Gastroesophageal sphincter (tissue), 4 donors: ENCODE data around the gene ELMO3. TPM values are rescaled to one million over a fixed set of nuclear protein-coding genes. Genes with fewer than 3 reads are reported as not detected.

Experiments
- ATAC-seq: fragments of 150-250 bp; one replicate; pipeline ENCODE4 v1.9.1; 2016; ENCODE audit warnings: mild to moderate bottlenecking, moderate library complexity
- H3K27ac ChIP-seq, 4 donors: fragments of 200-600 bp; sonication (generic) in 3 of 4; 1 replicate in 3 of 4; 2 replicates in 1 of 4; pipeline ENCODE4 v1.5.1; 2016 to 2019
- H3K27me3 ChIP-seq: fragments of 200-600 bp; sonication (generic); one replicate; pipeline ENCODE4 v1.5.1; 2019
- H3K36me3 ChIP-seq, 2 donors: fragments of 200-600 bp; sonication (generic); one replicate each; pipeline ENCODE4 v1.5.1; 2019; ENCODE audit warnings: control low read depth in 1 of 2
- H3K4me1 ChIP-seq, 3 donors: fragments of 200-600 bp; sonication (generic); 1 replicate in 2 of 3; 2 replicates in 1 of 3; pipeline ENCODE4 v1.5.1; 2016 to 2019; ENCODE audit warnings: control low read depth in 2 of 3
- H3K4me3 ChIP-seq, 2 donors: fragments of 200-600 bp; sonication (generic); one replicate each; pipeline ENCODE4 v1.5.1; 2019; ENCODE audit warnings: mild to moderate bottlenecking in 1 of 2, moderate library complexity in 1 of 2
- H3K9me3 ChIP-seq, 3 donors: fragments of 200-600 bp; sonication (generic); one replicate each; pipeline ENCODE4 v1.5.1; 2017 to 2019; ENCODE audit warnings: control low read depth in 2 of 3
- CTCF ChIP-seq, 4 experiments: fragments of 200-600 bp in 2 of 4; fragments of 450-650 bp in 2 of 4; sonication (generic) in 1 of 4; IDR thresholded peaks; one replicate each; pipeline ENCODE4 v1.5.1; 2017 to 2019; ENCODE audit warnings: antibody characterized with exemption in 4 of 4, mild to moderate bottlenecking in 2 of 4, moderate library complexity in 2 of 4
- EP300 ChIP-seq: sonication (generic); formaldehyde crosslinking; IDR thresholded peaks from one replicate; pipeline ENCODE4 v1.6.1; 2017; ENCODE audit warnings: antibody characterized with exemption, mild to moderate bottlenecking
- POLR2A ChIP-seq, 2 donors: fragments of 450-650 bp; IDR thresholded peaks; one replicate each; pipeline ENCODE4 v1.6.1; 2017; ENCODE audit warnings: antibody characterized with exemption in 2 of 2, mild to moderate bottlenecking in 2 of 2, moderate library complexity in 1 of 2
- POLR2AphosphoS5 ChIP-seq: sonication (generic); formaldehyde crosslinking; IDR thresholded peaks from one replicate; pipeline ENCODE4 v1.6.1; 2017; ENCODE audit warnings: antibody characterized with exemption
- WGBS, 2 donors: methylation state at CpG; one replicate each; pipeline ENCODE4 v1.1.5; 2018; ENCODE audit warnings: low coverage in 1 of 2; 5-methylcytosine and 5-hydroxymethylcytosine counted together
- total RNA-seq, 4 donors: library from RNA; depleted of rRNA; stranded (reverse); fragments of >200 nt; gene quantifications; one replicate each; pipeline ENCODE4 v1.1.0, GENCODE V29; 2016

ELMO3 gene
- total RNA-seq, 4 donors from 2014 or later = 0.15 to 3.9 (median 1.3) TPM

- TF ChIP-seq POLR2A (IDR thresholded peaks at IDR 0.05) = no peak
- no peak for TF ChIP-seq EP300
- TF ChIP-seq CTCF (IDR thresholded peaks at IDR 0.05) = no peak
- no peak for TF ChIP-seq POLR2AphosphoS5
- Histone ChIP-seq H3K36me3 (peaks cover 0 to 36% of the 10 kb centered on the region in 2 donors), H3K9me3 (no peaks in the 10 kb centered on the region), H3K4me3 (no peak overlapping the region), H3K27ac (peak overlapping the region in 3 of 4 donors; percentile 30 to 67 (median 60)), H3K27me3 (no peaks in the 10 kb centered on the region), H3K4me1 (peaks cover 0 to 60% (median 29%) of the 10 kb centered on the region in 3 donors)
- no peak for ATAC-seq
- 51 to 53% methylated on average over 4 to 5 of the region's 10 CpGs for WGBS, 2 donors
These were observed 42.3 kb downstream of the ELMO3 start for GRCh38 chr16:67241008-67241900.

- Histone ChIP-seq H3K4me3 (no peak overlapping the region), H3K27me3 (no peaks in the 10 kb centered on the region), H3K4me1 (peaks cover 0 to 69% (median 29%) of the 10 kb centered on the region in 3 donors), H3K36me3 (peaks cover 0 to 27% of the 10 kb centered on the region in 2 donors), H3K9me3 (no peaks in the 10 kb centered on the region), H3K27ac (peak overlapping the region in 3 of 4 donors; percentile 19 to 67 (median 30))
- 71 to 80% methylated on average over 1 to 3 of the region's 4 CpGs for WGBS, 2 donors
- TF ChIP-seq EP300 = no peak
- TF ChIP-seq POLR2A (IDR thresholded peaks at IDR 0.05) = no peak
- no peak for TF ChIP-seq POLR2AphosphoS5
- no peak for TF ChIP-seq CTCF (IDR thresholded peaks at IDR 0.05)
- ATAC-seq = no peak
These were observed 43.3 kb downstream of the ELMO3 start for GRCh38 chr16:67242138-67242730.

- H3K27ac ChIP-seq = peak overlapping the region in 3 of 4 donors; percentile 83 to 87 (median 86)
- ATAC-seq = no peak
- H3K4me3 ChIP-seq = no peak overlapping the region
- TF ChIP-seq POLR2A (IDR thresholded peaks at IDR 0.05) = no peak
- TF ChIP-seq CTCF (IDR thresholded peaks at IDR 0.05) = no peak
- no peak for TF ChIP-seq EP300
- no peak for TF ChIP-seq POLR2AphosphoS5
- H3K9me3 ChIP-seq = no peaks in the 10 kb centered on the region
- 92% methylated on average over 2 of the region's 4 CpGs; no CpG with 5 or more reads in 1 of the 2 donors for WGBS, 2 donors
- peaks cover 0 to 79% (median 38%) of the 10 kb centered on the region in 3 donors for H3K4me1 ChIP-seq
- H3K27me3 ChIP-seq = peaks cover 5% of the 10 kb centered on the region
- peaks cover 0 to 14% of the 10 kb centered on the region in 2 donors for H3K36me3 ChIP-seq
These were observed 44.5 kb downstream of the ELMO3 start for GRCh38 chr16:67243481-67243880.

GRCh38 chr16:67244387-67245185 is 45.7 kb downstream of the ELMO3 start:
- Histone ChIP-seq H3K36me3 (peaks cover 0 to 3% of the 10 kb centered on the region in 2 donors), H3K4me1 (peaks cover 0 to 90% (median 45%) of the 10 kb centered on the region in 3 donors), H3K27ac (peak overlapping the region in 3 of 4 donors; percentile 83 to 87 (median 86)), H3K9me3 (no peaks in the 10 kb centered on the region), H3K4me3 (no peak overlapping the region), H3K27me3 (peaks cover 16% of the 10 kb centered on the region)
- WGBS, 2 donors = 10 to 31% methylated on average over 2 of the region's 5 CpGs
- TF ChIP-seq CTCF (IDR thresholded peaks at IDR 0.05) (no peak), EP300 (no peak), POLR2A (IDR thresholded peaks at IDR 0.05) (no peak), POLR2AphosphoS5 (no peak)
- ATAC-seq = peak; percentile 6
